GM13977 (cell line): ENCODE data around the gene LSAMP.

Experiments used
- DNase-seq: peaks from one replicate; pipeline ENCODE4 v3.0.0; 2012; ENCODE audit warnings: low spot score
- in situ Hi-C: fragments of 300-500 bp; cut with MboI; formaldehyde crosslinking; loops from one replicate; pipeline ENCODE4 v1.12.0; 2022; ENCODE audit warnings: low sequenced_read_pairs, low pct_unique_long_range_greater_than_20kb, mixed read lengths, inconsistent platforms; ENCODE audit not compliant: unreplicated experiment
- TF ChIP-seq, protein P1 (sequence below): IDR thresholded peaks from 2 replicates; pipeline ENCODE4 v1.5.1; 2012; ENCODE audit warnings: mild to moderate bottlenecking, control low read depth; ENCODE audit not compliant: insufficient read depth; ENCODE audit errors: extremely low read depth, missing control alignments

Gene LSAMP

DNA sequence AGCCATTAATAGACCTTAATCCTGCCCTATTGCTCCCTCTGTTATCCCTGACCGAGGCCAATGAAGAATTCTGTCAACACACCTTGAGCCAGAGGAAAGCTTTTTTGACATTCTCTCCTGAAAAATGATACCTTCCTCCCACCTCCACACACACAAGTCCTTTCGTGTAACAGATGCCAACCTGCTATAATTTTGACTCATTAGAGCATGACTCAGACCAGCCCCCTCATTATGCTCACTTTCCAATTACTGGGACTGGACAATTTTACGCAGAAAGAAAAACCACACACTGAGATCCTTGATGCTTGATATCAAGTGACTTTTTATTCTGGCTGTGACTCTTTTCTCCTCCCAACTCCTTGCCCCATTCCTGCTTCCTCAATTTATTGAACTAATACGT, 50.9 kb downstream of the LSAMP start:
- TF ChIP-seq, protein P1, sequence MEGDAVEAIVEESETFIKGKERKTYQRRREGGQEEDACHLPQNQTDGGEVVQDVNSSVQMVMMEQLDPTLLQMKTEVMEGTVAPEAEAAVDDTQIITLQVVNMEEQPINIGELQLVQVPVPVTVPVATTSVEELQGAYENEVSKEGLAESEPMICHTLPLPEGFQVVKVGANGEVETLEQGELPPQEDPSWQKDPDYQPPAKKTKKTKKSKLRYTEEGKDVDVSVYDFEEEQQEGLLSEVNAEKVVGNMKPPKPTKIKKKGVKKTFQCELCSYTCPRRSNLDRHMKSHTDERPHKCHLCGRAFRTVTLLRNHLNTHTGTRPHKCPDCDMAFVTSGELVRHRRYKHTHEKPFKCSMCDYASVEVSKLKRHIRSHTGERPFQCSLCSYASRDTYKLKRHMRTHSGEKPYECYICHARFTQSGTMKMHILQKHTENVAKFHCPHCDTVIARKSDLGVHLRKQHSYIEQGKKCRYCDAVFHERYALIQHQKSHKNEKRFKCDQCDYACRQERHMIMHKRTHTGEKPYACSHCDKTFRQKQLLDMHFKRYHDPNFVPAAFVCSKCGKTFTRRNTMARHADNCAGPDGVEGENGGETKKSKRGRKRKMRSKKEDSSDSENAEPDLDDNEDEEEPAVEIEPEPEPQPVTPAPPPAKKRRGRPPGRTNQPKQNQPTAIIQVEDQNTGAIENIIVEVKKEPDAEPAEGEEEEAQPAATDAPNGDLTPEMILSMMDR = no peak
- in situ Hi-C loops = no loop called here
- no peak for DNase-seq

DNA sequence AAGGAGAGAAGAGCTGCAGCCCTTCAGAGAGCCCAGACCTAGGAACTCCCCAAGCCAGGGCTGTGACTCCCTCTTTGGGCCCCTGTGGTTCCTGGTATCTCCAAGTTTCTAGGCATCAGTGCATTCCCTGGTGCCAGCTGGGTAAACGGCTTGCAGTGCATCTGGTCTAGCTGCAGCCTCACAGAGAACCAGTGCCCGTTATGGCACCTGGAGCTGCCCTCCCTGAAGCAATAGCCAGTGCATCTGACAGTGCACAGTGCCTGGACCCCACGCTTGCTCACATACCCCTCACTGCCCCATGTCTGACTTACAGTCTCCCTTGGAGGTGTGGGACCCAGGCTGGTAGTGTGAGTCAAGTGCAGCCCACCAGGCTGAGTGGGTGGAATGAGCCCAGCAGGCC, 52.1 kb downstream of the LSAMP start:
- DNase-seq = no peak
- in situ Hi-C loops = no loop called here
- TF ChIP-seq, protein P1 = no peak

DNA sequence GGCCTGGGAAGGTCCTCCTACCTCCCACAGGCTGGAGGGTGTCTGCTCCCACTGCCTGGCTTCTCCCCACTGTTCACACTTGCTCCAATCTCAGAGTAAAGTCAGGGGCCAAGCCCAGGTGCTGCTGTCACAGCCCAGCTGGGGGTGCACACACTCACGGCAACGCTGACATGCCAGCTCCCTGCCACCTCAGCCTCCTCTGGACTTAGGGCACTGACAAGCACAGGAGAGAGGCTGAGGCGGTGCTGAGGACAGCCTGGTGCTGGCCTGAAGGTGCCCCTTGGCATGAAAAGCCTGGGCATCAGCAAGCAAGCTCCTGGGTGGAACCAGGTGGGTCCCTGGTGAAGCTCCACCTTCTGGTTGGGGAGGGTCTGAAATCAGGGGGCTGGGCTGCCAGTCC, 53.0 kb downstream of the LSAMP start:
- DNase-seq = no peak
- in situ Hi-C loops = no loop called here
- TF ChIP-seq, protein P1 = no peak

DNA sequence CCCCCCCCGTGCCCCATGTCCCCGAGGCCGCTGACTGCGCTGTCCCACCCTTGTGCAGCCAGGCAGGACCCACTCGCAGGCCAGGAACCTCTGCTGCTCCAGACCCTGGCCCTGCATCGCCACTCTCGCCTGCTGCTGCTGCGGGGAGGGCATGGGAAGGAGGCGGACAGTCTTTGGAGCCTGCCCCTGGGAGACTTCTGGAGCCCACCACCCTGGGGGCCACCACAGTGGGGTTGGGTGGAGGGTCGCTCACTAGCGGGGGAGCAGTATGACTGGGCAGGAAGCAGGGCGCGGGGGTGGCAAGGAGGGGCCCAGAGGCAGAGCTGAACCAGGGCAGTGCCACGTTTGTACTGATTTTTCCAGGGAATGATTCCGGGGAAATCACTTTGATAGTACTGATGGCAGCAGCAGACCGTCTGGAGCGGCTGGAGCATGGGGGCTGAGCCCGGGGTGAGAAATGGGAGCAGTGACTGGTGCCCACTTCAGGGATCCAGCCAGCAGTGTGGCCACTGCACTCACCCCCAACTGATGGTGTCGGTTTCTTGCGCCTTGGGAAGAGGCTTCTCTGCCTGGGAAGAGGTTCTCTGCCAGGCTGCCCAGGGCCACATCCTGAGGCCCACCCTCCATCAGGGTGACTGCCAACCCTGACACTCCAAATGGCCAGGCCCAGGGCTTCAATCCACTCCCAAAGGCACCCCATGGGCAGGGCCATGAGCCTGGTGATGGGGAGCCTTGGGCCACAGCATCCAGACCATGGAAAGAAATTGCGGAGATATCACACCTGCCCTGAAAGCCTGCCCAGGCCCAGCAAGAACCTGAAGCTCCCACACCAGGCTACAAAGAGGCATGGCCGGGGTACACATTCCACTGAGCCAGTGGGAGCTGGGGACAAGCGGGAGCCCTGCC, 53.7 kb downstream of the LSAMP start:
- no peak for DNase-seq
- TF ChIP-seq, protein P1 = no peak
- in situ Hi-C loops = no loop called here

DNA sequence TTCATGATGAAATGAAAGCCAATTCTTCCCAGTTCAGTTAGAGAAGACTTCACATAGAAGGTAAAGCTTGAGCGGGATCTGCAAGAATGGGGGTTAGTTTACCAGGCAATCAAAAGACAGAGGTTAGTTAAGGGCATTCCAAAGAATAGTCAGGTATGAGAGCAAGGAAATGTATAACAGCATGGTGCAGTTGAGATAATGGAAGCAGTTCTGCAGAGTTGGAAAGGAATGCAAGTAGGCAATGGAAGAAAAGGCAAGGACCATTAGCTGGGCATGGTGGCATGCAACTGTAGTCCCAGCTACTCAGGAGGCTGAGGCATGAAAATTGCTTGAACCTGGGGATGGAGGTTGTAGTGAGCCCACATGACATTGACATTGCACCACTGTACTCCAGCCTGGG, 55.0 kb downstream of the LSAMP start:
- in situ Hi-C loops = no loop called here
- TF ChIP-seq, protein P1 = no peak
- DNase-seq = no peak

DNA sequence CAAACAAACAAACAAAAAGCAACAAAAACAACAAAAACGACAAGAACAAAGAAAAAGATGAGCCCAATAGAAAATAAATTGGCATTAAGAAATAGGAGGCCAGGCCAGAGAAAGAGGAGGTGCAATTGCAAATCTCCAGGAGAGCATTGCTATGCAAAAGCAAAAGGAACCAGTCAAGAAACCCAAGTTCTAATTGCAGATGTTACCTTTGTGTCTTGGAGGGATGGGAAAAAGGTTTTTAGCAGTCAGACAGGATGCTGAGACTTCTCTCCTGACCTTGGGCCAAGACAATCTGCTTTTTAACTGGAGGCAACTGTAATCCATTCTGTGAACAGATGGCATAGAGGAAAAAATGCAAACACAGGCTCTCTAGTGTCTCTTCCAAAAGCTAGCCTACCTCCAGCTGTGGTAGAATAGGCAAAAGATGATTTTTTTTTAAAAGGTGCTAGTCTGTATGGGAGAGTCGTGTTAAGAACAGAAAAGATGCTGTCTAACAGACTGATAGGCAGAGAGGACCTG, 56.4 kb downstream of the LSAMP start:
- no peak for DNase-seq
- TF ChIP-seq, protein P1 = no peak
- in situ Hi-C loops = no loop called here
